ENCODE results near the gene SYNE1.
"Not testable (repeated sequence)": the region's sequence is repeated elsewhere in the genome, so short reads cannot be mapped to it uniquely, and the experiment has no call there.

The SYNE1 gene

DNA sequence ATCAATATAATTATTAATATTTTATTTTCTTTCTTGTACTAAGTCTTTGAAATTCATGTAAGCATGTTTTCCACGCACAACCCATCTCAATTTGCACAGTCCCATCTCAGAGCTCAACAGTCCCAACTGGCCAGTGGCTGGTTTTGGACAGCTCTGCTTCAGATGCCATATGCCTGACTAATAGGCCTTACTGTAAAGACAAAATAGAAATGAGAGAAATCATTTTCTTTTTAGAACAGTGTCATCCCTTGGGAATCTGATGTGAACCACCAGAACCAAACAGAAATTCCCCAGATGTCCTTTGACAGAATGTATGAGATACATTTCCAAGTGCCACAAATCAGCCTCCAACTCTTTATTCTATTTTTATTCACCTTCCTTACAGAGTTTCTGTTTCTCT lies 490.8 kb downstream of the SYNE1 start:
- CTCF ChIA-PET: interaction anchor here (2.6 kb wide), 1 partner anchor 21 kb away, joined by 8 read pairs; no protein-coding TSS in a partner anchor
- DNase-seq (ENCODE audit: low read depth, low spot score): peak; percentile 71
- POLR2A ChIA-PET: interaction anchor here (0.5 kb wide), 1 partner anchor 779 kb away, joined by 3 read pairs; no protein-coding TSS in a partner anchor
- no peak overlapping the region for H3K4me3 ChIP-seq (ENCODE audit: low read depth, low read length)
- no peak for TF ChIP-seq CTCF (IDR thresholded peaks at IDR 0.05; ENCODE audit: insufficient read depth, low read length, missing control alignments)

GRCh38 chr6:152143359-152143758 lies 493.8 kb downstream of the SYNE1 start:
- POLR2A ChIA-PET: no interaction called here
- H3K4me3 ChIP-seq (ENCODE audit: low read depth, low read length): no peak overlapping the region

DNA sequence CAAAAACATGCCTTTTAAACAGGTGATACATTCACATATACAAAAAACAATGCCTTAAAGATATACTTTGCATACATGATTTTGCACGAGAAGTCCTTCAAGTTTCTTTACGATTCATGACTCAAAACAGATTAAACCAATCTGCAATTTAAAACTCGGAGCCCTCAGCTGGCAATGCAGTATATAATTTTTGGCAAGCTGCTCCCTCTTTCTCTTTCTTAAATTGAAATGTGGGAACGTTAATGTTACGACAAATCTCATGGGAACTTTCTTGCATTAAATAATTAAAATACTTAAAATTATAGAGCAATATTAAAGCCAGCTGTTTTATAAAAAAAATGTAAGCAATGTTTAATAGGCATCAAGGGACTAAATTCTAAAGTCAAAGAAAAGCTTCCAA lies 495.1 kb downstream of the SYNE1 start:
- POLR2A ChIA-PET: no interaction called here
- CTCF ChIA-PET: interaction anchor here (2.6 kb wide), 1 partner anchor 17 kb away, joined by 11 read pairs; no protein-coding TSS in a partner anchor

More at GRCh38 chr6:152143359-152143758, 493.8 kb downstream of the SYNE1 start:
- TF ChIP-seq CTCF (IDR thresholded peaks at IDR 0.05; ENCODE audit: insufficient read depth, low read length, missing control alignments): no peak
- CTCF ChIA-PET: interaction anchor here (1.2 to 2.6 kb wide), 2 partner anchors 17 to 18 kb away, joined by 4 to 11 read pairs; no protein-coding TSS in a partner anchor
- DNase-seq (ENCODE audit: low read depth, low spot score): no peak

GRCh38 chr6:152138344-152138743 lies 498.8 kb downstream of the SYNE1 start:
- CTCF ChIA-PET: interaction anchor here (2.0 kb wide), 1 partner anchor 13 kb away, joined by 5 read pairs; no protein-coding TSS in a partner anchor

More for the DNA sequence above, 495.1 kb downstream of the SYNE1 start:
- no peak for TF ChIP-seq CTCF (IDR thresholded peaks at IDR 0.05; ENCODE audit: insufficient read depth, low read length, missing control alignments)
- no peak for DNase-seq (ENCODE audit: low read depth, low spot score)
- no peak overlapping the region for H3K4me3 ChIP-seq (ENCODE audit: low read depth, low read length)

DNA sequence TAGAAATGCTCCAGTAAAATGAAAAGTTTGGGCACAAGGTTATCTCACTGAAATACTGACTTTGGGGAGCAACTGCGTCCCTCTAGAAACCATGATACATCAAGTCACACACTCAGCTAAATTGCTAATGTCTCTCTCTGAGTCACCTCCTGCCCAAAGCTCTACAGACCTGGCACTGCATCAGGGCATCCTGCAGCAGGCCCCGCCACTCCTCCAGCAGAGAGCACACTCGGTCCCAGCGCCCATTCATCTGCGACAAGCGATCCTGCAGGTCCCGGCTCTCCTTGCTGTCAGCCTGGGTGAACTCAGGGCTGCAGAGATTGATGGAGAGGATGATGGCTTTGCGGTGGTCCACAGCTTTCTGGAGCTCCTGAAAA lies 500.7 kb downstream of the SYNE1 start:
- POLR2A ChIA-PET: no interaction called here
- CTCF ChIA-PET: interaction anchor here (2.4 kb wide), 1 partner anchor 12 kb away, joined by 13 read pairs; no protein-coding TSS in a partner anchor
- TF ChIP-seq CTCF (IDR thresholded peaks at IDR 0.05; ENCODE audit: insufficient read depth, low read length, missing control alignments): no peak
- H3K4me3 ChIP-seq (ENCODE audit: low read depth, low read length): no peak overlapping the region
- no peak for DNase-seq (ENCODE audit: low read depth, low spot score)

More at GRCh38 chr6:152138344-152138743, 498.8 kb downstream of the SYNE1 start:
- DNase-seq (ENCODE audit: low read depth, low spot score); H3K4me3 ChIP-seq (ENCODE audit: low read depth, low read length); POLR2A ChIA-PET: not testable (repeated sequence)

- CTCF ChIA-PET: interaction anchor here (0.5 to 2.4 kb wide), 2 partner anchors 11 to 284 kb away, joined by 3 to 13 read pairs; no protein-coding TSS in a partner anchor
- no peak overlapping the region for H3K4me3 ChIP-seq (ENCODE audit: low read depth, low read length)
- POLR2A ChIA-PET: no interaction called here
- DNase-seq (ENCODE audit: low read depth, low spot score): no peak
- no peak for TF ChIP-seq CTCF (IDR thresholded peaks at IDR 0.05; ENCODE audit: insufficient read depth, low read length, missing control alignments)
Observed at GRCh38 chr6:152135755-152136448, 501.3 kb downstream of the SYNE1 start.
